ENCODE measurements around the gene TTC9B.
"Not testable (repeated sequence)": the region's sequence is repeated elsewhere in the genome, so short reads cannot be mapped to it uniquely, and the experiment has no call there.

TTC9B gene

GRCh38 chr19:40231544-40232424 is 13.6 kb upstream of the TTC9B start:
- no peak for DNase-seq

DNA sequence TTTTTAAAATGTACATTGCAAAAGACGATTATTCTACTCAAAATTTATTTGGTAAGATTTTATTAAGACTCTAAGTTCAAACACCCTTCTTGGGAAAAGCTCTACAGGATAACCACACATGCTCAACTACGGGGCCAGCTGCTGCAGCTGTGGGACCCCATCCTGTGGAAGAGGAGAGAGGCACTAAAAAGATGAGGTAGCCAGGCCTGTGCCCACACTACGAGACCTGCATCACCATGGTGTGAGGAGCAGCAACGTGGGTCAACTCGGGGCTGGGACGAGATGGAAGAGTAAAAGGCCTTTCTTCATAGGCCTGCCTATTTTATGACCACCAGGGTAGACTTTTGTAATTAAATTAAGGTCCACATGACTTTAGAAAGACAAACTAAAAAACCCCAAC is 12.9 kb upstream of the TTC9B start:
- no peak for DNase-seq

DNA sequence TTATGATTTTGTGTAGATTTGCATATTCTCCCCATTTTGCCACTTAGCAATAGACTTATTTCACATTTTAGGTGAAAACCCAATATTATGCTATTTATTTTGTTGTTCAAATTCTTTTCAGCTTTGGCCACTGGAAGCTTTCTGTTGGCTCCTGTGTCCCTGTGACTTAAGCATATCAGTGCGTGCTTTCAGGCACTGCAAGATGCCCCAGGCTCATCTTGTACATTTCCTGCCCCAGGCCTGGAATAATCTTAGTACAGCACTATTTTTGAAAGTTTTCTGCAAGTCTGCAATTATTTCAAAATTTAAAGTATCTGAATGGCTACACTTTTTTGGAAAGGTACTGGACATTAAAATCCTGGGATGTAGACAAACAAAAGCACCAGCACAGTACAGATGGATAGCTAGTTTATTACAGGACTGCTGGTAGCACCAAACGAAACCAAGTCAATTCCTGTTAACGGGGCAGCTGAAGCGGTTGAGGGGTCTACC is 11.8 kb upstream of the TTC9B start:
- no peak for DNase-seq

GRCh38 chr19:40229484-40229883 is 11.3 kb upstream of the TTC9B start:
- no peak for DNase-seq

DNA sequence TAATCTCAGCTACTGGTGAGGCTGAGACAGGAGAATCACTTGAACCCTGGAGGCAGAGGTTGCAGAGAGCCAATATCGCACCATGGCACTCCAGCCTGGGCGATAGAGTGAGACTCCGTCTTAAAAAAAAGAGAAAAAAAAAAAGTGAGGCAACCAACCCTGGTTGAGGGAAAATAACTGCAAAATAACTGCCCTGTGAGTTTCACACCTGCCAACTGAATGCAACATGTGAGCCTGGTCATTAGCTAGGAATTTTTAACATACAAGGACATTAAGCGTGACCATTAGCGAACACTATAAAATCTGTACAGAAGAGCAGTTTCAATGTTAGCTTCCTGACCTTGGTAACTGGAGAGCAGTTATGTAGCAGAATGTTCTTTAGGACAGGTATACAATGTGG is 10.7 kb upstream of the TTC9B start:
- no peak for DNase-seq

GRCh38 chr19:40228346-40228745 is 10.2 kb upstream of the TTC9B start:
- DNase-seq = no peak

DNA sequence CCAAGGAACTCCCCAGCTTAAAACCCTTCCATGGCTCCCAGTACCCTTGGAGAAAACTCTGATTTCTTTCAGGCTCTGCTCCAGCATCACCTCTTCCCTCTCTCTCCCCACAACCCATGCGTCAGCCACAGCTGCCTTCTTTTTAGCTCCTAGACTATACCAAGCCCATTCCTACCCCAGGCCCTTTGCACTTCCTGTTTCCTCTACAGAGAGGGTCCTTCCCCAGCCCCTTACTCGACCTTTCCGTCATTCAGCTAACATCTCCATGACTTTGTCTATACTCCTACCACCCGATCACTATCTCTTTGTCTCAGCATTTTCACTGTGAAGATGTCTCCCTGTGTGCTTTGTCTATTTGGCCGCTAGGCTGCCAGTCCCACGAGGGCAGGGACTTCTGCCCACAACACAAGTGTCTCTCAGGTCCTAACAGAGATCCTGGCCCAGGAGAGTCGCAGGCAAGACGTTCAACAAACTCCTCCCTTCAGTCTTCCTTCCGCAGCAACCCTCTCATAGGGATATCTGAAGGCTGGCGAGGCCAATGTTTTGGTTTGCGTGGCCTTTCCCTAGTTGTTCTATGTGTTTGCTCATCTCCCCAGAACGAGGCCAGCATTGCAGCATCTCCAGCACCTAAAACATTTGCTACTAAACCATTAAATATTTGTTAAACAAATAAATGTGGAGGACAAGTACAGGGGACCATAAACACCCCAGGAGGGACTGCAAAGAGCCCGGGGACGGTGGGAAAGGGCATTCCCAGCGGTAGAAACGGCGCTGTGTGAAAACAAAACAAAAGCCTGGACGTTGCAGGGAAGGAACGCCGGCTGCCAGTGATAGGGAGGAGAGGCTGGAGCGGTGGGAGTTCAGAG is 7.5 kb upstream of the TTC9B start:
- no peak for DNase-seq

DNA sequence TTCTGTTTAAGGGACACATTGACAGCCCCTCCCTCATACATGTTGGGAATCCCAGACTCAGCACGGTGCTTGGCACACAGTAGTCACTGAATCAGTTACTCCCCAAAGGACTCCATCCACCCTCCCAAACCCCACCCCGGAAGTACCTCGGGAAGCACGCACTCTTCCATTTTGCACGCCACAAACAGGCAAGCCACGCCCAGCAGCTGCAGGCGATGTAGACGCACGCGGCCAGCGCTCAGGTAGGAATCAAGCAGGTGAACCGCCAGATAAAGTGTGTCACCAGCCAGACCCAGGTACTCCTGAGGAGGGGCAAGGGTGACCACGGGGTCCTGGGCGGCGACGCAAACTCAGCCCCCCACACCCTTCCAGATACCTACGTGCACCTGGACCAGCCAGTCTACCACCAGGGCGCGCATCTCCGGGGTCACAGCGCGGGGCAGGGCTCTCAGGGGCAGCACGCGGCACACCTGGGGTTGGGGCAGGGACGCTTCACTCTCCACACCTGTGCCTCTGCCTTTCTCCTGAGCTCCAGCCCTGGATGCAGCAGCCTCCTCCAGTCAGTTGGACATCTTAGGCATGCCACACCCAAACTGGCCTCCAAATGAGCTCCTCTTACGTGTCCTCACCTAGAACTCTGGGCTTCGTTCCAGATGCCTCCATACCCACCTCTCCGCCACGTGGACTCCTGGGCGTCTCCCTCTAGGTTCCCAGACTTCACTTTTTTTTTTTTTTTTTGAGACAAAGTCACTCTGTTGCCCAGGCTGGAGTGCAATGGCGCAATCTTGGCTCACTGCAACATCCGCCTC is 6.4 kb upstream of the TTC9B start:
- no peak for DNase-seq

DNA sequence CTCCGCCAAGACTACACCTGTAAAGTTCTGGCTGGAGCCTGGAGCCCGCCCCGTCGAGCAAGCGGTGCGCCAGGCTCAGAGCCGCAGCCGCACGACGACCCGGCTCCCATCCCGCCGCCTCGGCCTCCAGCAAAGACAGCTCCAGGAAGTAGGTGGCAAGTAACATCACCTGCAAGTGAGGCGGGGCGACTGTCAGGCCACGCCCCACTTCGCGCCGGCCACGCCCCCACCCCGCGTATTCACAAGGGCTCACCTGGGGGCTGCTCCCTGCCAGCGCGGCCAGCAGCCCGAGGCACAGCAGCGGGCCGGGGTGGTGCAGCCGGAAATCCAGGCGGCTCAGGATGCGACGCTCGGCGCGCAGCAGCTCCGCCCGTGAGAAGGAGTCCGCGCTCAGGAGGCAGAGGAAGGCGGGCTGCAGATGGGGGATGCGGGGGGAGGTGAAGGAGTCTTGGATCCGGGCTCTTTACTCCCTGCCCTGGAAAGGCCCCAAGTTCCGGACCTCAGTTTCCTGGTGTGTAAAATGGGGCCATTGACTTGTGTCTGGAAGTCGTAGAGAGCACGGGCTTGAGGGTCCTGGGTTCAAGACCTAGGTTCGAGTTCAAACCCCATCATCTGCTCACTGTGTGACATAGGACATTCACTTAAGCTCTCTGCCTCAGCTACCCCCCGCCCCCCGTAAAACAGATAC is 5.1 kb upstream of the TTC9B start:
- DNase-seq = no peak

GRCh38 chr19:40221858-40222619 is 3.9 kb upstream of the TTC9B start:
- DNase-seq = peak; percentile 57

DNA sequence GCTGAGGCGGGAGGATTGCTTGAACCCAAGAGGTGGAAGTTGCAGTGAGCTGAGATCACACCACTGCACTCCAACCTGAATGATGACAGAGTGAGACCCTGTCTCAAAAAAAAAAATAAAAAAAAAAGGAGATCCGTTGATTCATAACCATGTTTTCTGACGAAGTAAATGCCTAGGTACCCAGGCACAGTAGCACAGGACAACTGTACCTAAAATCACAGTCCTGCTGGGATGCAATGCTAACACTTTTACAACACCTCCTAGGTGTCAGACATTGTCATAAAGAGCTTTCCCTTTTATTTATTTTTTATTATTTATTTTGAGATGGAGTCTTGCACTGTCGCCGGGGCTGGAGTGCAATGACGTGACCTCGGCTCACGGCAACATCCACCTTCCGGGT is 2.5 kb upstream of the TTC9B start:
- DNase-seq = no peak

DNA sequence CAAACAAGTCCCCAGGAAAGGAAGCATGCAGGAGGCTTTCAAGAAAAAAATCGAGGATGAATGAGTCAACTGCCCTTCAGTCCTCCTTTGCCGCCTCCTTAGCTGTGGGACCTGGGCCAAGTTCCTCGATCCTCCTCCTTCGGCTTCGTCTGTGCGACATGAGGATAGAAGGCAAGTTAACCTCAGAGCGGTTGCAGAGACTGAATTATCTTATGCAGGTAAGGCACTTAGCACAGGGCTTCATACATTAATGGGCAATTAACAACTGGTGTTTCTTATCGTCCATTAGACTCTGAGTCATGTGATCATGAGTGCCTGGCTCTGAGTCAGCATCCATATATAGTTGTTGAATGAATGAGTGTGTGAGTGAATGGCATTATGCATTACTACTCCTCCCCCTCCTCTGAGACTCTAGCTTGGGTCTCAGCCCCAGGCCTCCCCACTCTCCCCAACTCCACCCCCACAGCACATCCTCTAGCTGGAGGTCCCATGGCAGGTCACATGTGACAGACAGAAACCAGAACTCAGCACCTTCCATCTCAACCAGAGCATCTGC is 1.6 kb upstream of the TTC9B start:
- DNase-seq = no peak

- not testable (repeated sequence) for DNase-seq
These were observed 845 bp upstream of the TTC9B start for GRCh38 chr19:40219029-40219428.

DNA sequence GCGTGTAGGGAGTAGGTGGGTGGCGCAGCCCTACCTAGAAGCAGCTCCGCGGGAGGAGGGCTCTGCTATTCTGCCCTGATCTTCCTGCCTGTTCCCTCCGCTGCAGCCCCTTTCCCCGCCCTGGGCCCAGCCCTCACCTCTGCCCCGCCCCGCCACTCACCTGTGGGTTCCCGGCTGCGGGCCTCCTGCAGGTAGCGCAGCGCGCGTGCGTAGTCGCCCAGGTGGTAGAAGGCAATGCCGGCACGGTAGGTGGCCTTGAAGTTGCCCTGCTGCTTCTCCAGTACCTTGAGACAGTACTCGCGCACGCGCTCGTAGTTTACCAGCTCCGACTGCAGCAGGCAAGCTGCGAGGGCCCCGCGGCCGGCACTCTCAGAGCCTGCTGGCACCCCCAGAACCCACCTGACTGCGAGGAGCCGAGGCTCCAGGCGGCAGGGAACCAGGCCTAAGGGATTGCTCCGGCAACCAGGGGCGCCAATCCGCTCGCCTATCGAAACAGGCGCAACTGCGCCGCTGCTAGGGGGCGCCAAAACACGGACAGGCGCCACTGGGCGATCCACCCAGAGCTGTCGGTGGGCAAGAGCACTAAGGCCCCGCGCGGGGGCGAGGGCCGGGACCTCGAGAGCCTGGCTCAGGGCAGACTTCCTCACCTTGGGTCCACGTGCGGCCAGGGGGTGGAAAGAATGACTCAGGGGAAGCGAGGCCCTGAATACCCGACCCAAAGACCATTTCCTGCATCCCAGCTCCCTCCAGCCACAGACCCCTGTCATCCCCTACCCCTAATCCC is 965 bp downstream of the TTC9B start:
- no peak for DNase-seq

- DNase-seq = no peak
These were observed 1.5 kb downstream of the TTC9B start for GRCh38 chr19:40216777-40217026.

GRCh38 chr19:40216013-40216776 is 2.0 kb downstream of the TTC9B start:
- no peak for DNase-seq

DNA sequence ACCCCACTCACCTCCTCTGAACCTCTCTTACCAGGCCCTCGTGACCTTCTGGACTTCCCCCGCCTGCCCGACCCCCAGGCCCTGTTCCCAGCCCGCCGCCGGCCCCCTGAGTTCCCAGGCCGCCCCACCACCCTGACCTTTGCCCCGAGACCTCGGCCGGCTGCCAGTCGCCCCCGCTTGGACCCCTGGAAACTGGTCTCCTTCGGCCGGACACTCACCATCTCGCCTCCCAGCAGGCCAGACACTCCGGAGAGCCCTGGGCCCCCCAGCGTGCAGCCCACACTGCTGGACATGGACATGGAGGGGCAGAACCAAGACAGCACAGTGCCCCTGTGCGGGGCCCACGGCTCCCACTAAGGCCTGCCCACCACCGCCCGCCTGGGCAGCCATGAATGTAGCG is 3.2 kb downstream of the TTC9B start:
- no peak for DNase-seq

- no peak for DNase-seq
These were observed 4.2 kb downstream of the TTC9B start for GRCh38 chr19:40213882-40214570.

- no peak for DNase-seq
These were observed 4.8 kb downstream of the TTC9B start for GRCh38 chr19:40213251-40213829.

All from KG1 (cell line).